NCI-H510A (cell line): ENCODE results near the gene POLDIP3.
"Not testable (repeated sequence)": the region's sequence is repeated elsewhere in the genome, so short reads cannot be mapped to it uniquely, and the experiment has no call there.

ENCODE experiments used
- DNase-seq: peaks from one replicate; lab custom pipeline; 2025; lab: John Stamatoyannopoulos, UW

Gene POLDIP3

GRCh38 chr22:42585096-42585495 lies 29.6 kb downstream of the POLDIP3 start:
- DNase-seq: no peak

GRCh38 chr22:42584364-42584940 lies 30.2 kb downstream of the POLDIP3 start:
- DNase-seq: no peak

DNA sequence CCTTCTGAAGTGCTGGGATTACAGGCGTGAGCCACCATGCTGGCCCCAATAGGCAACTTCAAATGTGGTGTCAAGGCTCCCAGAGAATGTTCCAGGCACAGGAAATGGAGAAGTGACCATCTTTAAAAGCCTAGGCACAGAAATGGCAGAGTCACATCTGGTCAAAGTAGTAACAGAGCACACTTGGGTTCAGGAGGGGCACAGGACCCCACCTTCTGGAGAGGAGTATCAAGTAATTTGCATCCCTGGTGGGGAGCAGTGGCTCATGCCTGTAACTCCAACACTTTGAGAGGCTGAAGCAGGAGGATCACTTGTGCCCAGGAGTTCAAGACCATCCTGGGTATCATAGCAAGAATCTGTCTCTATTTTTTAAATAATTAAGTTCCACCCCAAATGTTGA lies 31.7 kb downstream of the POLDIP3 start:
- no peak for DNase-seq

GRCh38 chr22:42581762-42582716 lies 32.6 kb downstream of the POLDIP3 start:
- peak; percentile 56 for DNase-seq

- not testable (repeated sequence) for DNase-seq
Measured at GRCh38 chr22:42581194-42581761, 33.4 kb downstream of the POLDIP3 start.

GRCh38 chr22:42580040-42580439 lies 34.6 kb downstream of the POLDIP3 start:
- not testable (repeated sequence) for DNase-seq

- DNase-seq: no peak
Measured at GRCh38 chr22:42577623-42578240, 37.0 kb downstream of the POLDIP3 start.

DNA sequence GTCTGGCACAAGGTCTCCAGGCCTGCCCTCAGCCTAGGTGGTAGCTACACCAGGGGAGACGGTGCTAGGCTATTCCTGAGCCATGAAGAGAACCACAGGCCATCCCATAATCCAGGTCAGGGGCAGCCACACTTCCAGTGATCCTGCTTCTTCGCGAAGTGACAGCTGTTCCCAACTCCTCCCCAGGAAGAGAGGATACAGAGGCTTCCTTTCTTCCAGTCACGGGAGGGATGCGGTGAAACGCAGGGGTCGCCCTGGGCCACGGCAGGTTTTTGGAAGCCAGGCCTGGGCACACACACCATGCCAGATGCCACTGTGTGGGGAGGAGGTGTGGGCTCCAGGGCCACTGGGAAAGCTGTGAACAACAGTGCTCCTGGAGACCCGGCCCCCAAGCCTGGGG lies 37.5 kb downstream of the POLDIP3 start:
- not testable (repeated sequence) for DNase-seq

DNA sequence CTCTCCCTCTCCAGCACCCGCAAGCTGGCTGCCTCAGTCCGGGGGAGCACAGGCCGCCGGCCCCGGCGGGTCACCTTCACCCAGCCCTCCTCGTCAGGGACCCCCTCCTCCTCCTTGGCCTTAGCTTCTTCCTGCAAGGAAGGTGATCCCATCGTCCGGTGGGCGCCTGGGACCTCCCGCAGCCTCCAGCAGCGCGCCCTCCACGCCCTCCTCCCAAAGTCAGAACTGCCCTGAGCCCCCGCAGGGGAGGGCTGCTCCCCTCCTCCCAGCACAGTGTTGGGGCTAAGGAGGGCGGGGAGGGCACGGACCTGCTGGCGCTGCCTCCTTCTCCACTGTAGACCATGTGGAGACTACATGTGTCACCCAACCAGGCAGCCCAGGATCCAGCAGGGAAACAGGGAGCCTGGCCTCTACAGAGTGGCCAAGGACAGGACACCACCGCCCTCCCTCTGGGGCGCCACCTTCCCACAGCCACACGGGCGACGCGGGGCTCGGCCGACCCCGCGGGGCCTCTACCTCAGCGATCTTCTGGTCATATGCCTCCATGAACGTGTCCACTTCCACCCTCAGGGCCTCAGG lies 38.6 kb downstream of the POLDIP3 start:
- DNase-seq: not testable (repeated sequence)

- not testable (repeated sequence) for DNase-seq
Measured at GRCh38 chr22:42574468-42574867, 40.2 kb downstream of the POLDIP3 start.

DNA sequence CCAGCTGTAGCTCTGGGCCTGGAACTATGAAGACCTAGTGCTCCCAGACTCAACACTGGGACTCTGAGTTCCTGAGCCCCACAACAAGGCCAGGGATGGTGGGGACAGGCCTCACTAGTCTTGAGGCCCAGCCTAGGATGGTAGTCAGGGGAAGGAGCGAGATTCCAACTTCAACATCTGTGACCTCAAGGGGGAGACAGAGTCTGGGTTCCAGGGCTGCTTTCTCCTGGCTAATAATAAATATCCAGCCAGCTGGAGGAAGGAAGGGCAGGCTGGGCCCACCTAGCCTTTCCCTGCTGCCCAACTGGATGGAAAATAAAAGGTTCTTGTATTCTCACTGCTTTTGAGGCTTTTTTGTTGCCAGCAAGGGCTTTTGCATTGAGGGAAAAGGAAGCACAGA lies 40.6 kb downstream of the POLDIP3 start:
- not testable (repeated sequence) for DNase-seq

- DNase-seq: not testable (repeated sequence)
Measured at GRCh38 chr22:42571068-42571467, 43.6 kb downstream of the POLDIP3 start.

DNA sequence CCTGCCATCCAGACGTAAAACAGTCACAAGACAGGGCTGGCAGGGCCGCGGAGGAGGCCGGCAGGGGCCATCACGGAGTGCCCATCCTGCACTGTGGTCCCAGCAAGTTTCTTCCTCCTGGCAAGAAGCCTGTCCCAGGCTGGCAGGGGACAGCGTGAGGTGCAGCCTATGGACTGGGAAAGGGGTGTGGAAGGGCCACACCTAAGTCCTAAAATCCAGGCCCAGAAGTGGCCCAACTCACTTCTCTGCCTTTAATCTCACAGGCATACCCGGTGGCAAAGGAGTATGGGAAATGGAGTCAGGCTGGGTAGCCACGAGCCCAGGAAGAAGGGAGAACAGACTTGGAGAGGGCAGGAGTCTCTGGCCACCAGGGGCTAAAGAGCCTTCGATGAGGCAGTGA lies 44.1 kb downstream of the POLDIP3 start:
- not testable (repeated sequence) for DNase-seq

DNA sequence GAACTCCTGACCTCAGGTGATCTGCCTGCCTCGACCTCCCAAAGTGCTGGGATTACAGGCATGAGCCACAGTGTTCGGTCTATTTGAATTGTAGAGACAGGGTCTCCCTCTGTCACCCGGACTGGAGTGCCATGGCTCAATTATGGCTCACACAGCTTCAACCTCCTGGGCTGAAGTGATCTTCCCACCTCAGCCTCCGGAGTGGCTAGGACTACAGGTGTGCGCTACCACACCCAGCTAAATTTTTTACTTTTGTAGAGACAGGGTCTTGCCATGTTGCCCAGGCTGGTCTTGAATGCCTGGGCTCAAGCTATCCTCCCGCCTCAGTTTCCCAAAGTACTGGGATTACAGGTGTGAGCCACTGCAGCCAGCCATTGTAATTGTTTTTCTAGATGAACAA lies 46.7 kb downstream of the POLDIP3 start:
- DNase-seq: not testable (repeated sequence)

GRCh38 chr22:42565956-42566355 lies 48.7 kb downstream of the POLDIP3 start:
- no peak for DNase-seq

GRCh38 chr22:42564699-42565098 lies 50.0 kb downstream of the POLDIP3 start:
- no peak for DNase-seq

DNA sequence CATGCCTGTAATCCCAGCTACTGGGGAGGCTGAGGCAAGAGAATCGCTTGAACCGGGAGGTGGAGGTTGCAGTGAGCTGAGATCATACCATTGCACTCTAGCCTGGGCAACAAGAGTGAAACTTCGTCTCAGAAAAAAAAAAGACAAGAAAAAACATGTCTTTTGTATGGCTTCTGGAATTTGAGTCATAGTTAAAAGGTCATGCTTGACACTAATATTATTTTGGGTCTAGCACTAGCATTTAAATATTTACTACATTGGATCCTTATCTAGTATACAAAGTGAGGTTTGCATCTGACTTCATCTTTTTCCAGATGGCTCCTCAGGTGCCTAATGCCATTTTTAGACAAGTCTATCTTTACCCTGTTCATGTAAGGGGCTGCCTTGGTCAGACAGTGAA lies 50.7 kb downstream of the POLDIP3 start:
- not testable (repeated sequence) for DNase-seq

- DNase-seq: no peak
Measured at GRCh38 chr22:42562684-42563083, 52.0 kb downstream of the POLDIP3 start.

- no peak for DNase-seq
Measured at GRCh38 chr22:42562279-42562678, 52.4 kb downstream of the POLDIP3 start.

DNA sequence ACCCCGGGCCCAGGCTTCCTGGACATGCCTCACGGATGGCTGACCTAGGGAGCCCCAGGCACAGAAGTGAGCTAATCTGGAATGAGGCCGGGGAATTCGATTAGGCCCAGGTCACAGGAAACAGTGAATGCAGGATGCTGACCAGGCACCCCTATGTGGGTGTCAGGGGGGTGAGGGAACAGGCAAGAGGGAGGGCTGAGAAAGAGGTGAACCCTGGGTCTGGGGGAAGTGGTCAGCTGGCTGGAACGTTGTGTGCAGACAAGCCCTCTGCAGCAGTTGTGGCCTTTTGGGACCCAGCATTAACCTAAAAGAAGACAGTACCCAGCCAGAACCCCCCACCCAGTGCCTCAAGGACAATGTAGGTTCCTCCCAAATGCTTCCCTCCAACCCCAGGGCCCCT lies 52.8 kb downstream of the POLDIP3 start:
- no peak for DNase-seq

DNA sequence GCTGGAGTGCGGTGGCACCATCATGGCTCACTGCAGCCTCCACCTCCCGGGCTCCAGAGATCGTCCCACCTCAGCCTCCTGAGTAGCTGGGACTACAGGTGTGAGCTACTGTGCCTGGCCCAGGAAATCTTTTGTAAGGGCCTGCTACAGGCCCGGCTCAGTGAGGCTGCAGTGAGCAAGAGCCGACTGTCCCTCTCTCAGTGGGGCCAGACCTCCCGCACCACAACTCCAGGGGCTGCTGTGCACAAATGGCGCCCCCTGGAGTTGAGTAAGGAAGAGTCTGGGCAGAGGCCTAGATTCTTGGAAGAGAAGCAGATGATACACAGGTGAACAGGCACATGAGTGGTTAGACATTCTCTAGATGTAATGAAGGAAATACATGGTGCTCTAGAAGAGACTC lies 53.9 kb downstream of the POLDIP3 start:
- DNase-seq: no peak

- no peak for DNase-seq
Measured at GRCh38 chr22:42560381-42560780, 54.3 kb downstream of the POLDIP3 start.
